GM18861 (cell line): ENCODE data around the gene OPALIN.

Experiments
- ATAC-seq: cut with Tn5 transposase; IDR thresholded peaks from one replicate; pipeline ENCODE4 v1.9.1; 2021; ENCODE audit not compliant: unreplicated experiment

OPALIN gene

GRCh38 chr10:96374639-96374984 lies 15.8 kb upstream of the OPALIN start:
- ATAC-seq, result no peak

- no peak for ATAC-seq
Measured at GRCh38 chr10:96374004-96374403, 15.2 kb upstream of the OPALIN start.

- ATAC-seq, result no peak
Measured at GRCh38 chr10:96371356-96371755, 12.6 kb upstream of the OPALIN start.

GRCh38 chr10:96370584-96371157 lies 11.9 kb upstream of the OPALIN start:
- no peak for ATAC-seq

DNA sequence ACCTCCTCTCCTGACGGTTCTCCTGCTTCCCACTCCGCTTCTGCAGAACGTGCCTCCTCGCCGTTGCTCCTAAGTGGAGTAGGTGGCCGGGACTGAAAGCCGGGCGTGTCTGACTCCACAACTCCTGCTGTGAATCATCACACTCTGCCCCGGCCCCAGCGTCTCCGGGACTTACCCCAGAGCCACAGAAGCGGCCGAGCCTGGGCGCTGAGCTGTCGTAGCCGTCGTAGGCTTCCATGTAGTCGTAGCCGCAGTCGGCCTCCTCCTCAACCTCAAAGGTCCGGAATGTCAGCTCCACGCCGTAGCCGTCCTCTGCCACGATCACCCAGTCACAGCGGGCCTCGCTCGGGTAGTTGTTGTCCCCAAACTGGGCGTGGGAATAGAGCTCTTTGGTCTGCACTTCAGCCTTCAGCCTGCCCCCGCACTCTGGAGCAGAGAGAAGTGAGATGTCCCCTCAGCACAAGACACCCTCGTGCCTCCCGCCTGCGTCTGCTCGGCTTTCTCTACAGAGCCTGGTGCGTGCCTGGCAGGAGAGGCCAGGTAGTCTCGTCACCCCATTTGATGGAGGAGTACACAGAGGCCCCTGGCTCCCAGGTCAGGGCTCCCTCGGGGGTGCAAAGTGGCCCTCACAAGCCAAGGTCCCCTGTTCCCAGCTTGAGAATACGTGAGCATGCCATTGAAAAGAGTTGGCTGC lies 11.2 kb upstream of the OPALIN start:
- ATAC-seq, result no peak

GRCh38 chr10:96368971-96369370 lies 10.2 kb upstream of the OPALIN start:
- ATAC-seq, result no peak

DNA sequence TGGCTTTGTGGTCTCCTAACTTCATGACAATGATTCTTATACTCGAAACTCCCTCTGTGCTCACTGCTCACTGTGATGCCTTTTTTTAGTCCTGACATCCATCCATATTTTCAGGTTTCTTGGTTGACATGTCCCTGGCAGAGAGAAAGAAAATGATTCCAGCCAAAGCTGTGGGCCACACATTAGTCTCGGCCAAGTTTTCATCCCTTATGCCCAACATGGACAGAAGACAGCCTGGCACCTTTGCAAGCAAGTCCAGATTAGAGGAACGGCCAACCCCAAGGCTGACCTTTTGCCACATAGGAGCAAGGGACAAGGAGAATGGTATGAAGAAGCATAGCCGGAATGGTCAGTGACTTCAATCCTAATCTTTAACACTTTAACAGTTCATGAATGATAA lies 8.7 kb upstream of the OPALIN start:
- ATAC-seq, result no peak

GRCh38 chr10:96366508-96366907 lies 7.7 kb upstream of the OPALIN start:
- ATAC-seq, result no peak

DNA sequence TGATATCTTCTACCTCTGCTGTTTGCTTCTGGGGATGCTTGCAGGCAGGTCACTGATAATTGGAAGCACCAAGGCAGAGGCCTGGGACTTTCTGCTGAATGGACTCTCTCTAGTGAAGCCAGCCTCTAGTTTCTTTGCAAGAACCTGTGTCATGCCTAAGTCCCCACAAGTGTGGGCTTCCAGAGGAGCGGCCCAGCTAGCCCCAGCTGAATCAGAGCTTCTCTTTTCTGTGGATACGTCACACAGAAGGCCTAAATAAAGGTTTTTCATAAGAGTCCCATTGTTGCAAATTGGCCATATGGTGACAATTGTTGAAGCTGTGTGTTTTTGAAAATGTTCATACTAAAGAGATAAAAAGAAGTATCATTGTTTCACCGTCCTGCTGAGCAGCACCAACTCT lies 6.8 kb upstream of the OPALIN start:
- no peak for ATAC-seq

DNA sequence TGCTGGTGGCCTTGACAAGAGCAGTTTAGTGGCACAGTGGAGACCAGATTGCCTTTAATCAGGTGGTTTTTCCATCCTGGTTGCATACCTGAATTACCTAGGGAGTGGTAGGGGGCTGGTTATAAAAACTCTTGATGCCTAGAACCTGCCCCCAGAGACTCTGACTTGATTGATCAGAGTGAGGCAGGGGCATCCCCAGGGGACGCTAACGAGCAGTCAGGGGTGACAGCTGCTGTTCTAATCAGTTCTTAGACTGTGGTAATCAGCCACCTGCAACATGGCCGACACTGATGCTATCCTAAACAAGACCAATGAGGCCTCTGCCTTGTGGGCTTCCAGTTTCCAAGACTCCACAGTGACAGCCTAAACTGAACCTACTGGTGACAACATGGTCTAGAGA lies 2.0 kb upstream of the OPALIN start:
- ATAC-seq, result no peak

DNA sequence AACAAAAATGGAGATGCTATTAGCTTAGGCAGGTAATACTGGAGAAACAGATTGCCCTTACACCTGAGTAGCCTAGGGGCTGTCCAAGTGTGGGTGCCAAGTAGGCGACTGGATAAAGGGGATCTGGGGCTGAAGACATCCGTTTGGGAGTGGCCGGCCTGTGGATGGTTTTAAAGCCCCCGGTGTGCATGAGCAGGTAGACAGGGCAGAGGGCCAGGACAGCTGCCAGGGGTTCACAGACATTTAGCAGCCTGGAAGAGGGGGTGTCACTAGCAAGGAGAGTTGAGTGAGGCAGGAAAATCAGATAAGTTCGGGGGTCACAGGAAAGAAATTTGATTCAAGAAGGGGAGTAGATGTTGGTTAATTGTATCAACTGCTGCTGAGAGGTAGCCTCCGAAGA lies 1.5 kb upstream of the OPALIN start:
- ATAC-seq, result no peak

GRCh38 chr10:96359616-96360015 lies 814 bp upstream of the OPALIN start:
- ATAC-seq, result no peak

- no peak for ATAC-seq
Measured at GRCh38 chr10:96357038-96357620, 1.7 kb downstream of the OPALIN start.

DNA sequence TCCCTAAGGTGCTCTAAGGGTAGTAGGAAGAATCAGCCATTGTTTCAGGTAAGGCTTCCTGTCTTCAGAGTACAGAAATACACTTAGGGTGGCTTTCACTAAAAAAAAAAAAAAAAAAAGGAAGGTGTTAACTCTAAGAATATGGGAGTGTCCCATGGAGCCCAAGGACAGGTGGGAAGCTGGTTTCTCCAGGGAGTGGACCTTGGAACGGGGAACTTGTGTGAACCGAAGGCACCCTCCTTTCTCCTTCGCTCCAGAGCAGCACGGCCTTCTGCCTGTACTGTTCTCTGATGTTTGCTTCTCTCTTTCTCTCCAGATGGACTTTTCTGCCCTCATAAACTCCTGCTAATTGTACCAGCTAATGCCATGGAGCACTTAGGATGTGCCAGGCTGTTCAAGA lies 6.2 kb downstream of the OPALIN start:
- ATAC-seq, result no peak

DNA sequence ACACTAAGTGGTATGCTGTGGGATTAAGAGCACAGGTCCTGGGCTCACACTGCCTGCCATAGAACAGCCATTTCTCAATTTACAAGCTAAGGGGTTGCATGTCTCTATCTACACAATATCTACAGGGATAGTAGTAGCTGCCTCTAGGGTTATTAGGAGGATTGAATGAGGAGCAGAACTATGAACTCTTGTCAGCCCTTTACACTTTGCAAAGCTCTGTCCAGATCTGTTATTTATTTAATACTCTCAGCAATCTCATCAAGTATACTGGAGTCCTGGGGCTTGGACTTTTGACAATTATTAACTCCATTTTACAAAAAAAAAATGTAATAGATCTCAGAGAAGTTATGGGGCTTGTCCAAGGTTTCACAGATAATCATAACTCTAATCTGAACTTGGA lies 6.8 kb downstream of the OPALIN start:
- ATAC-seq, result no peak

DNA sequence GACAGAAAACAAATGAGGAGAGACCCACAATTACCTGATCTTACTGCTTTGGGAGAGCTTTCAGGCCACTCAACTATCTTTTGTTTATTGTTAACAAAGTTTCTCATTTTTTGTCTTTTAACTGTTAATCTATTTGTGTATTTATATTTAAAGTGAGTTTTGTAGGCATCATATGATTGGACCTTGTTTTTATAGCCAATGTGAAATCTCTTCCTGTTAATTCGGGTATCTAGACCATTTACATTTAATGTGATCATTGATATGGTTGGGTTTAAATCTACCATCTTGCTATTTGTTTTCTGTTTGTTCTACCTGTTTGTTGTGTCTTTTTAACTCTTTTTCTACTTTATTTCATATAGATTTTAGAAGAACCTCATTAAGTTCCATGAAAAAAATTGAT lies 12.5 kb downstream of the OPALIN start:
- no peak for ATAC-seq

DNA sequence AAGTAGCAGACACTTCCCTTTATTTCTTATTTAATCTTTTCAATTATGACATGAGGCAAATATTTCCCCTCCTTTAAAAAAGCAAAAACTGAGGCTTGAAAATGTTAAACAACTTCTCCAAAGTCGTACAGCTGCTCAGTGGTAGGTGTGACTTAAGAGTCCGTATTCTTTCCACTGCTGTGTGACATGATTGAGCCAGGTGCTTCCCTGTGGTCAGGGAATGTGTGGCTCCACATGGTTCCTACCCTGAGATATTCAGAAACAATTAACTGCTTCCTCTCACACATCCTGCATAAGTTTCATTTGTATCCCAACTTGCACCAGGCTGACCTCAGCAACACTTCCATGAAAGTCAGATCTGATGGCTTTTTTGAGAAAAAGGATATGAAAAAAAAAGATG lies 13.6 kb downstream of the OPALIN start:
- no peak for ATAC-seq

DNA sequence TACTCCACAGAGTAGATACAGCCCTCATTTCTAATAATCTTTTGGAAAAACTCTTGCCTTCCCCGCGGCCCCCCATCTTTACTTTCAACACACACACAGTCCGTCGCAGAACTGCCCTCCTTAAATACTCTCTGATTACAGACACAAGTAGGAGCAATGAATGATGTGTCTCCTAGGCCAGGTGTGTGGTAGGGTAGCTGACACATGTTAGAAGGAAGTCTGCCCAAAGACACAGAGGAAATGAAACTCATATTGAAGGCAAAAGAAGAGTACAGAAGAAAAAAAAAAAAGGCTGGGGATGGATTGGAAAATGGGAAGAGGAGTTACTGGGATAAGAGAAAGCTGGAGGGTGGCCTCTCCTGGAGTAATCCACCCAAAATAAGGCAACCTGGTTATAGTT lies 14.6 kb downstream of the OPALIN start:
- no peak for ATAC-seq

- no peak for ATAC-seq
Measured at GRCh38 chr10:96342402-96342801, 16.4 kb downstream of the OPALIN start.

DNA sequence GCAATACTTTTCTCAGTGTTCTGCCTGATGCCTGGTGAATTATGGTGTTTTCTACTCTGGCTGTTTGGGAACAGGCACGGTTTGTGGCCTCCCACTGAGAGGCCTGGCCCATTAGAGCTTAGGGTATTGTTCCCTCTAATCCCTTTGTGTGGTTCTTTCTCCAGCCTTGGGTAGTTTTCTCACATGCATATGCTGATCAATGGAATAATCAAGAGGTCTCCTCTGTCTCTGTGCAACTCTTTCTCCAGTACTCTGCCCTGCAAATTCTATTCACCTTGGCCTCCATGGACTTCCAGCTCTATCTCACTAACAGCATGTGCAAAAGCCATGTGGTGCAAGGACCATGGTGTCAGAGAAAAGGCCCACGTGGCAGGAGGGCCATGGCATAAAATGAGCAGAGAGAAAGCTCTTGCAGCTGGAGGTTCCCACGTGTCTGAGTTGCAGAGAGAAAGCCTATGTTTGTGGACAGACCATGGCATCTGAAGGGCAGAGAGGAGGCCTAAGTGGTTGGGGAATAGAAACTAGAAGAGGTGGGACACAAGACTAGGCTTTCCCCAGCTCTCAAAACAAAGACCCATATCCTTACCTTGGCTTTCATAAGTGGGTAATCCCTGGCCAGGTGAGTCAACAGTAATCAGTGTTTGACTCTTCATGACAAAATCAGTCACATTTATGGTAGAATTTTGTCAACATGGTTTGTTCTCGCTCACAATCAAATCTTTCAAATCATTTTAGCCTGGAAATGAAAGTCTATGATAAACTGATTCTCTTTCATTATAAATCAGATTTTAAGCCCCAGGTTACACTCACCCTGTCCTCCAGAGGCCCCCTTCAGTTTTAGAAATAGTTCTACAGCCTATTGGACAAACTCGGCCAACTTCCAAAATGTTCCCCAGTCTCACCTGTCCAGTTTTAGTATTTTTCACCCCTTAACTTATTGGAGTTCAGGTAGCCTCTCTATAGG lies 17.3 kb downstream of the OPALIN start:
- no peak for ATAC-seq

- ATAC-seq, result peak; percentile 70
Measured at GRCh38 chr10:96339956-96340904, 18.6 kb downstream of the OPALIN start.
